HepG2 (cell line): Measurements from ENCODE around the gene CD40. TPM values are rescaled to one million over a fixed set of nuclear protein-coding genes. Genes with fewer than 3 reads are reported as not detected.

Experiments
- BRCA1 ChIP-seq: sonication (generic); formaldehyde crosslinking; IDR thresholded peaks from 2 replicates; pipeline ENCODE4 v1.4.0; 2020; ENCODE audit warnings: missing genetic modification reagents
- FOXJ3 ChIP-seq: sonication (generic); formaldehyde crosslinking; IDR thresholded peaks from 2 replicates; pipeline ENCODE4 v1.4.0; 2020; ENCODE audit warnings: missing genetic modification reagents, mild to moderate bottlenecking, borderline replicate concordance
- GFI1 ChIP-seq: sonication (generic); formaldehyde crosslinking; IDR thresholded peaks from 2 replicates; pipeline ENCODE4 v1.5.0; 2020; ENCODE audit warnings: missing genetic modification reagents, mild to moderate bottlenecking, borderline replicate concordance
- HNRNPUL1 ChIP-seq: fragments of 200-400 bp; formaldehyde crosslinking; IDR thresholded peaks from 2 replicates; pipeline ENCODE4 v1.6.1; 2017; ENCODE audit warnings: low read depth, mild to moderate bottlenecking, low read length, moderate library complexity
- NCOA2 ChIP-seq: sonication (generic); formaldehyde crosslinking; IDR thresholded peaks from 2 replicates; pipeline ENCODE4 v1.8.0; 2022; ENCODE audit warnings: inconsistent platforms
- PATZ1 ChIP-seq: sonication (generic); formaldehyde crosslinking; IDR thresholded peaks from 2 replicates; pipeline ENCODE4 v1.4.0; 2020; ENCODE audit warnings: missing genetic modification reagents
- SNAPC5 ChIP-seq: sonication (generic); formaldehyde crosslinking; IDR thresholded peaks from 2 replicates; pipeline ENCODE4 v1.8.1; 2023; ENCODE audit warnings: mild to moderate bottlenecking, missing genetic modification reagents, borderline replicate concordance
- SPEN ChIP-seq: sonication (generic); formaldehyde crosslinking; IDR thresholded peaks from 2 replicates; pipeline ENCODE4 v1.5.1; 2020; ENCODE audit warnings: low read depth, mild to moderate bottlenecking, missing genetic modification reagents
- SRSF4 ChIP-seq: fragments of 200-400 bp; formaldehyde crosslinking; IDR thresholded peaks from one replicate; pipeline ENCODE4 v1.6.1; 2018; ENCODE audit warnings: mild to moderate bottlenecking, low read depth, low read length, moderate library complexity; ENCODE audit not compliant: poor library complexity, severe bottlenecking
- TAF1 ChIP-seq: sonication (generic); formaldehyde crosslinking; IDR thresholded peaks from 2 replicates; pipeline ENCODE4 v1.4.0; 2020; ENCODE audit warnings: missing genetic modification reagents
- TFE3 ChIP-seq: IDR thresholded peaks from 2 replicates; pipeline ENCODE4 v1.6.1; 2016
- U2AF1 ChIP-seq: fragments of 200-400 bp; formaldehyde crosslinking; optimal IDR thresholded peaks from 2 replicates; pipeline ENCODE3; 2017; ENCODE audit warnings: mild to moderate bottlenecking, low read depth, low read length
- ZC3H13 ChIP-seq: sonication (generic); formaldehyde crosslinking; IDR thresholded peaks from 2 replicates; pipeline ENCODE4 v1.8.1; 2023; ENCODE audit warnings: mild to moderate bottlenecking, missing genetic modification reagents, moderate library complexity
- ZNF317 ChIP-seq: sonication (generic); formaldehyde crosslinking; IDR thresholded peaks from 2 replicates; pipeline ENCODE4 v1.5.0; 2020; ENCODE audit warnings: mild to moderate bottlenecking, missing genetic modification reagents
- ZNF468 ChIP-seq: sonication (generic); formaldehyde crosslinking; IDR thresholded peaks from 2 replicates; pipeline ENCODE4 v1.8.0; 2022; ENCODE audit warnings: mild to moderate bottlenecking, moderate library complexity, missing genetic modification reagents
- ZNF629 ChIP-seq: sonication (generic); formaldehyde crosslinking; conservative IDR thresholded peaks from 2 replicates; pipeline ENCODE4 v1.5.0; 2020; ENCODE audit warnings: missing genetic modification reagents
- ZNF776 ChIP-seq: sonication (generic); formaldehyde crosslinking; IDR thresholded peaks from 2 replicates; pipeline ENCODE4 v1.4.0; 2020; ENCODE audit warnings: mild to moderate bottlenecking, missing genetic modification reagents
- ZNF83 ChIP-seq: sonication (generic); formaldehyde crosslinking; IDR thresholded peaks from 2 replicates; pipeline ENCODE4 v1.4.0; 2020; ENCODE audit warnings: missing genetic modification reagents, mild to moderate bottlenecking, borderline replicate concordance
- polyA plus RNA-seq, 8 experiments: library from polyadenylated mRNA; depleted of rRNA in 3 of 8; stranded (reverse) in 7 of 8; unstranded in 1 of 8; fragments of >200 nt; fragmentation: Illumina TruSeq in 4 of 8; extraction: Trizol in 4 of 8; gene quantifications; 2 replicates each; pipeline versions ENCODE4 v1.2.1 to v1.2.3, GENCODE V29; 2011 to 2016; ENCODE audit warnings: low read depth in 4 of 8, missing spikeins in 1 of 8, mixed read lengths in 1 of 8; ENCODE audit not compliant: insufficient read depth in 1 of 8
- total RNA-seq, 5 experiments: library from RNA; depleted of rRNA; stranded (reverse); fragments of >200 nt; fragmentation: Illumina TruSeq; extraction: Trizol; gene quantifications; 2 replicates each; pipeline ENCODE4 v1.2.3, GENCODE V29; 2016; ENCODE audit warnings: low read depth in 1 of 5
- TF ChIP-seq, protein P1 (sequence below): sonication (generic); formaldehyde crosslinking; IDR thresholded peaks from 2 replicates; pipeline ENCODE4 v1.5.0; 2020; ENCODE audit warnings: mild to moderate bottlenecking, missing genetic modification reagents, borderline replicate concordance

CD40 gene
- total and polyA plus RNA-seq, 2 of the 13 experiments (the other 11 are each of a cell fraction or from before 2014, with no cell fraction given): 4.6 to 13.4 TPM

- TF ChIP-seq ZNF468 (CRISPR knock-in tag) (no peak), ZNF776 (no peak), SRSF4 (no peak), GFI1 (CRISPR knock-in tag) (no peak), ZNF629 (CRISPR knock-in tag) (no peak), U2AF1 (no peak), NCOA2 (CRISPR knock-in tag) (peak; percentile 25; the same call in 1 of the 2 replicates), SPEN (no peak), PATZ1 (CRISPR knock-in tag) (peak; percentile 53; the same call in 1 of the 2 replicates), FOXJ3 (CRISPR knock-in tag) (no peak), SNAPC5 (no peak), ZNF317 (CRISPR knock-in tag) (no peak), ZNF83 (no peak), ZC3H13 (CRISPR knock-in tag) (no peak), HNRNPUL1 (no peak), TFE3 (CRISPR knock-in tag) (no peak), TAF1 (CRISPR knock-in tag) (no peak), BRCA1 (CRISPR knock-in tag) (no peak)
- TF ChIP-seq, protein P1, sequence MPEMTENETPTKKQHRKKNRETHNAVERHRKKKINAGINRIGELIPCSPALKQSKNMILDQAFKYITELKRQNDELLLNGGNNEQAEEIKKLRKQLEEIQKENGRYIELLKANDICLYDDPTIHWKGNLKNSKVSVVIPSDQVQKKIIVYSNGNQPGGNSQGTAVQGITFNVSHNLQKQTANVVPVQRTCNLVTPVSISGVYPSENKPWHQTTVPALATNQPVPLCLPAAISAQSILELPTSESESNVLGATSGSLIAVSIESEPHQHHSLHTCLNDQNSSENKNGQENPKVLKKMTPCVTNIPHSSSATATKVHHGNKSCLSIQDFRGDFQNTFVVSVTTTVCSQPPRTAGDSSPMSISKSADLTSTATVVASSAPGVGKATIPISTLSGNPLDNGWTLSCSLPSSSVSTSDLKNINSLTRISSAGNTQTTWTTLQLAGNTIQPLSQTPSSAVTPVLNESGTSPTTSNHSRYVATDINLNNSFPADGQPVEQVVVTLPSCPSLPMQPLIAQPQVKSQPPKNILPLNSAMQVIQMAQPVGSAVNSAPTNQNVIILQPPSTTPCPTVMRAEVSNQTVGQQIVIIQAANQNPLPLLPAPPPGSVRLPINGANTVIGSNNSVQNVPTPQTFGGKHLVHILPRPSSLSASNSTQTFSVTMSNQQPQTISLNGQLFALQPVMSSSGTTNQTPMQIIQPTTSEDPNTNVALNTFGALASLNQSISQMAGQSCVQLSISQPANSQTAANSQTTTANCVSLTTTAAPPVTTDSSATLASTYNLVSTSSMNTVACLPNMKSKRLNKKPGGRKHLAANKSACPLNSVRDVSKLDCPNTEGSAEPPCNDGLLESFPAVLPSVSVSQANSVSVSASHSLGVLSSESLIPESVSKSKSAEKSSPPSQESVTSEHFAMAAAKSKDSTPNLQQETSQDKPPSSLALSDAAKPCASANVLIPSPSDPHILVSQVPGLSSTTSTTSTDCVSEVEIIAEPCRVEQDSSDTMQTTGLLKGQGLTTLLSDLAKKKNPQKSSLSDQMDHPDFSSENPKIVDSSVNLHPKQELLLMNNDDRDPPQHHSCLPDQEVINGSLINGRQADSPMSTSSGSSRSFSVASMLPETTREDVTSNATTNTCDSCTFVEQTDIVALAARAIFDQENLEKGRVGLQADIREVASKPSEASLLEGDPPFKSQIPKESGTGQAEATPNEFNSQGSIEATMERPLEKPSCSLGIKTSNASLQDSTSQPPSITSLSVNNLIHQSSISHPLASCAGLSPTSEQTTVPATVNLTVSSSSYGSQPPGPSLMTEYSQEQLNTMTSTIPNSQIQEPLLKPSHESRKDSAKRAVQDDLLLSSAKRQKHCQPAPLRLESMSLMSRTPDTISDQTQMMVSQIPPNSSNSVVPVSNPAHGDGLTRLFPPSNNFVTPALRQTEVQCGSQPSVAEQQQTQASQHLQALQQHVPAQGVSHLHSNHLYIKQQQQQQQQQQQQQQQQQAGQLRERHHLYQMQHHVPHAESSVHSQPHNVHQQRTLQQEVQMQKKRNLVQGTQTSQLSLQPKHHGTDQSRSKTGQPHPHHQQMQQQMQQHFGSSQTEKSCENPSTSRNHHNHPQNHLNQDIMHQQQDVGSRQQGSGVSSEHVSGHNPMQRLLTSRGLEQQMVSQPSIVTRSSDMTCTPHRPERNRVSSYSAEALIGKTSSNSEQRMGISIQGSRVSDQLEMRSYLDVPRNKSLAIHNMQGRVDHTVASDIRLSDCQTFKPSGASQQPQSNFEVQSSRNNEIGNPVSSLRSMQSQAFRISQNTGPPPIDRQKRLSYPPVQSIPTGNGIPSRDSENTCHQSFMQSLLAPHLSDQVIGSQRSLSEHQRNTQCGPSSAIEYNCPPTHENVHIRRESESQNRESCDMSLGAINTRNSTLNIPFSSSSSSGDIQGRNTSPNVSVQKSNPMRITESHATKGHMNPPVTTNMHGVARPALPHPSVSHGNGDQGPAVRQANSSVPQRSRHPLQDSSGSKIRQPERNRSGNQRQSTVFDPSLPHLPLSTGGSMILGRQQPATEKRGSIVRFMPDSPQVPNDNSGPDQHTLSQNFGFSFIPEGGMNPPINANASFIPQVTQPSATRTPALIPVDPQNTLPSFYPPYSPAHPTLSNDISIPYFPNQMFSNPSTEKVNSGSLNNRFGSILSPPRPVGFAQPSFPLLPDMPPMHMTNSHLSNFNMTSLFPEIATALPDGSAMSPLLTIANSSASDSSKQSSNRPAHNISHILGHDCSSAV (CRISPR knock-in tag): no peak
Observed at GRCh38 chr20:46132705-46133120, 14.6 kb downstream of the CD40 start (continued).
